IPS-11a (cell line): ENCODE measurements around the gene SMIM28.
A peak's percentile ranks its signal among the peaks of the same experiment; 100 is the strongest.
"Not testable (repeated sequence)": the region's sequence is repeated elsewhere in the genome, so short reads cannot be mapped to it uniquely, and the experiment has no call there.

Experiments
- H3K4me3 ChIP-seq: one replicate; pipeline ENCODE4 v1.5.1; 2013; ENCODE audit warnings: low read depth, low read length, control low read depth

The SMIM28 gene

DNA sequence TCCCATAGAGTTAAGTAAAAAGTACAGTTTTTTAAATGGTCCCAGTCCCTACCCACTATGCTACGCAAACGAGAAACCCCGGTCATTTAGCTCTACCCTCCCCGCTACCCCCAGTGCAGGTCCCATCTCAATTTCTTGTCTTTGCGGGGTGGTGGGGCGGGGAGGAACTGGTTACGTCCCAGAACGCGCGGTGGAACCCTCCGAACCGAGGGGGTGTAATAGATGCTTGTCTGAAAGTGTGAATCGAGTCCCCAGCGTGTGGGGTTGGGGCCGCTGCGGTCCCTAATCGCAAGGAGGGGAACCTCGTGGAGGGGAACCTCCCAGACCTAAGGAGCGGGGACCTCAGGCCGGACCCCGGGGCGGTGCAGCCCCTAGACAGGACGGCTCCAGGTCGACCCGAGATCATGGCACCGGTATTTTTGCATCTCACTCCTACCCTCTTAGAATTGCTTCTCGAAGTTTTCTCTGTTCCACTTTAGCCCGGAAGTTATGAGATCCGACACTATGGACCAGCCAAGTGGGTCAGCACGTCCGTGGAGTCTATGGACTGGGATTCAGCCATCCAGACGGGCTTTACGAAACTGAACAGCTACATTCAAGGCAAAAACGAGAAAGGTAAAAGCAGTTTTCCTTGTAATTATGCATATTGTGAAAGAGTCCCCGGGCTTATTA lies 27.1 kb downstream of the SMIM28 start:
- H3K4me3 ChIP-seq = peak overlapping the region; percentile 82

DNA sequence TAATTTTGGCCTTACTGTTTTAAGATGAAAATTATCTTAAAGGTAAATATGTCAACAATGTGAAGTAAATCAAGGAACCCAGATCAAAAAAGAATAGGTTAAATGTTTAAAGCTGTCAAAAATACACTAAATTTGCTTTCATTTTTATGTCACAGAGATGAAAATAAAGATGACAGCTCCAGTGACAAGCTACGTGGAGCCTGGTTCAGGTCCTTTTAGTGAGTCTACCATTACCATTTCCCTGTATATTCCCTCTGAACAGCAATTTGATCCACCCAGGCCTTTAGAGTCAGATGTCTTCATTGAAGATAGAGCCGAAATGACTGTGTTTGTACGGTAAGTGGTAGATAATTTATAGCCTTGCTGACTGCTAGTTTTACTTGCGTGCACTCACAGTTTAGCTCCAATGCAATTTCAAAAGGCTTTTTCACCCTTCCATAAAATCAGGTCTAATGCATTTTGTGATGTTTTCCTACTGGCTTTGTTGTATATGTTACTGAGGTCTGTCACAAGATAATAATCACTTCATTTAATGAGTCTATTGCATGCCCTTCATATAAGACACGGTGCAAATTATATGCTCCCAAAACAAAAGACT lies 28.2 kb downstream of the SMIM28 start:
- H3K4me3 ChIP-seq = no peak overlapping the region

DNA sequence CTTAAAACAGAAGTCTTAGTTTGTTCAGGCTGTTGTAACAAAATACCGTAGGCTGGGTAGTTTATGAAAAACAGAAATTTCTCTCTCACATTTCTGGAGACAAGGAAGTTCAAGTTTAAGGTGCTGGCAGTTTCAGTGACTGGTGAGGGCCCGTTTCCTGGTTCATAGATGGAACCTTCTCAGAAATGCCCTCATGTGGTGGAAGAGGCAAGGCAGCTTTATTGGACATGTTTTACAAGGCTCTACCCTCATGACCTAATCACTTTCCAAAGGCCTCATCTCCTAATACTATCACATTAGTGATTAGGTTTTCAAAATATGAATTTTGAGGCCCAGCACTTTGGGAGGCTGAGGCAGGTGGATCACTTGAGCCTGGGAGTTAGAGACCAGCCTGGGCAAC lies 28.7 kb downstream of the SMIM28 start:
- no peak overlapping the region for H3K4me3 ChIP-seq

DNA sequence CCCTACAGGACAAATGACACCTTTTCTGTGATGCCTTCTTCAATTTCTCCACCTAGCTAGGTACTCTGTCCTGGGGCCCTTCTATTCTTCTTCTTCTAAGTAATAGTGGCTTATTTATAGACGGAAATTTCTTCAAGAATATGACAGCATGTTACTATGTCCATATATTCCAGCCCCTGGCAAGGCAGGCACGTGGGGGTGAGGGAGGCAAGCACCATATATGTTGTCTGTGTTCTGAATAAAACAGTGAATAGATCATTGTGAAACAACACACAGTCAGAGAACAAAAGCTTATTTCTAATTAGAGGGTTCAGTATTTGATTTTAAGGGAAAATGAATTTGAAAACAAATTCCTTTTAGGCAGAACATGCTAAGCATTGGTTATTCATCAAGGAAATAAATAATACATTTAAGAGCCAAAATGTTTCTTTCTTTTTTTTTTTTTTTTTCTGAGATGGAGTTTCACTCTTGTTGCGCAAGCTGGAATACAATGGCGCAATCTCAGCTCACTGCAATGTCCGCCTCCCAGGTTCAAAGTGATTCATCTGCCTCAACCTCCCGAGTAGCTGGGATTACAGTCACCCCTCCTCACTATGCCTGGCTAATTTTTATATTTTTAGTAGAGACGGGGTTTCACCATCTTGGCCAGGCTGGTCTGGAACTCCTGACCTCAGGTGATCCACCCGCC lies 32.5 kb downstream of the SMIM28 start:
- no peak overlapping the region for H3K4me3 ChIP-seq

DNA sequence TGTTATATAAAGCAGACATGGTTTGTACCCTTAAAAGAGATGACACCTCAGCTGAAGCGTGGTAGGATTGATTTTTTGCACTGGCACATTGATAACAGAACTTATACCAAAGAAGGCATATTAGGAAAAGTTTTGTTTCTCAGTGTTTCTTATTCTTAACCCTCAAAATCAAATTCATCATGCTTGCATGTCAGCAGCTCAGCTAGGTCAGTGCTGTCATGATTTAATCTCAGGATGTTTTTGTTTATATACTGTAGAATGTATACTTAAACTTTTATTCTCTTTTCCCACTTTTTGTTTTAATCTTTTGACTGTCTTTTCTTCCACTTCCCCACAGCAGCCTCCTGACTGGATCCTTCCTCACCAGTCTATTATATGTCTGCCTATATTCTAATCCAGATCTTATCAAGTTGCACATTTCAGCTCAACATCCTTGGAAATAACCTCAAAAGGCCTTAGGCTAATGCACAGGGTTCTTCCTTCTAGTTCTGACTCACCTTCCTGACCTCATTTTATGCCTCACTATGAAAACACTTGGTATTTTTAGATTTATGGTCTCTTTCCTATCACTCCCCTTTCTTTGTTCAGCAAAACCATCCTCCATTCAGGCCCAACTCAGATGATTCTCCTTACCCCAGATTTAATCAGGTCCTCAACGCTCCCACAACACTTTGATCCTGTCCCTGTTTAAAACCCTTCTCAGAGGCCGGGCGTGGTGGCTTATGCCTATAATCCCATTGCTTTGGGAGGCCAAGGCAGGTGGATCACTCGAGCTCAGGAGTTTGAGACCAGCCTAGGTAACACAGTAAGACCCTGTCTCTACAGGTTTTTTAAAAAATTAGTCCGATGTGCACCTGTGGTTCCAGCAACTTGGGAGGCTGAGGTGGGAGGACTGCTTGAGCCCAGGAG lies 33.5 kb downstream of the SMIM28 start:
- H3K4me3 ChIP-seq = no peak overlapping the region

DNA sequence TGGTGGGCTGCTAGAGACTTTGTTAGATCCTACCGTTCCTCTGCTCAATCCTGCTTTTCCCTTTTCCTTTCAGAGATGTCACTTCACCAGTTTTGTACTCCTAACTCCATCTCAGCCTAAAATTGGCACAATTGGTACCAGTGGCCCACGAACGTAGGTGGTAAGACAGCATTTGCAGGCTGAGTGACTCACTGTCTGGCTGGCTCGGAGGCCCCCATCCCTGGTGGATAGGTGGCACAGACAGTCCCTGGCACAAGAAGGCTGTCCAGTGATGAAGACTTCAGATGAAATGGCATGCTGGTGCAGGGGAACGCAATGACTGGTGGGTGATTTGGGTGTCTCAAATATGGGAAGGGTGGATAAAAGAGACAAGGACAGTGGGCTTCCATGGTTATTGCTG lies 37.4 kb downstream of the SMIM28 start:
- no peak overlapping the region for H3K4me3 ChIP-seq

DNA sequence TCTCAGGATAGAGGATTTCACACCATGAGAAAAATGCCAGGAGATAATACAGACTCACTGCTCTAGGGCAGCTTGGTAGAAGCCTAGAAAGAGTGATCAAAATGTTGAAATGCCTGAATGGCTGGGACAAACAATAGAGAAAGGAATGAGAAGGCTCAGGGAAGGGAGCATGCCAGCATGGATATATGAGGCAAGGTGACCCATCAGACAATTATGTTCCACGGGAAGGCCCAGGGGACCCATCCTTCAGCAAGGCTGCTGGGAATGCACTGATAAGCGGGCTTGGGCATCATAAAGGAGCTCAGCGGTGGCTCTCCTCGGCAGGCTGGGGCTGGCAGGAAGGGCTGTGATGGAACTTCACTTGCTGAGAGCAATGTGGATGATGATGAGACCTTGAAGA lies 38.5 kb downstream of the SMIM28 start:
- H3K4me3 ChIP-seq = no peak overlapping the region

DNA sequence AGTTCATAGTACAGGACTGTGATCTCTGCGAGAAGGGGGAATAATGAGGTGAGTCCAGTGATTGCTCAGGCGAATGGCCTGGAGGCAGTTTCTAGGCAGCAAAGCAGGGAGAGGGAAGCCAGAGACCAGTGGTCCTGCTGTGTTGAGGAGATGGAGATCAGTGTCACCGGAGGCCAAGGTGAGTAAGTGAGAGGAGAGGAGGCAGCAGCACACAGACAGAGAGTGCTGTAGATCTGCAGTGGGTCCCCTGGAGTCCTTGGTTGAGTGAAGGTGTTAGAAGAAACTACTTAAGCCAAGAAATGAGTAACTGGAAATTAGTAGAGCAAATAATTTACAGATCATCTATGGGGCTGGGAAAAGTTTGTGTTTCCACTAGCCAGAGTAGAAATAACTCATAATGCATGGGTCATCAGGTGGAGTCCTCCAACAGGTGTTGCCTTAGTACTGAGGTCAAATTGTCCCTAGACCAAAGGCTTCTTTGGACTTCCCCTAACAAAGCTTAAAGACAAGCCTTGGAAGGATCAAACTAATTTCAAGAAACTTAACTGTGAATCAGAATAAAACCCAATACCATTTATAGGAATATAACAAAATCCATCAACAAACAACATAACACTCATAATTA lies 39.9 kb downstream of the SMIM28 start:
- no peak overlapping the region for H3K4me3 ChIP-seq

DNA sequence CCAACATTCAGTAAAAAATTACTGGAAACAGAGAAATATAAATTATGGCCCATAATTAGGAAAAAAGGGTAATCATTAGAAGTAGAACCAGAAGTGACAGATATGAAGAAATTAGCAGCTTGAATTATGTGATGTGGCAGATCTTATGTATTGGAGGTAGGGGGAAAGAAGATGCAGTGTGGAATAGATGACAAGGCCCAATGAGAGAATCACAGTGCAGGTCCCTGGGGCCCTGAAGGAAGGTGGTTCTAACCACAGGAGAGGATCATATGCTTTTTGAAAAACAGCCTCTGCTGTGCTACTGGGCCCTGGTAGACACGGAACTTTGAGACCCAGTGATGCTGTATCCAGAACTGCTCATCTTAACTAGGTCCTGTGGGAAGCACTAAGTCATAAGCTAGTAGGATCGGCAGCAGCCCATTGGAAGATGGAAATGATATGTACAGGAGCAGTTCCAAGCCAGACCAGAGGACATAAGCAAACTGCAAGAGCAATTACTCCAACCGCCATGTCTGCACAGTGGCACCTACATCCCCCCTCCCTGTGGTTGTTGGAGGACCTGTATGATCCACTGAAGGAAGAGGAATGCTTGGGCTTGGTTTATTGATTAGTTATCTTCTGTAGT lies 40.5 kb downstream of the SMIM28 start:
- no peak overlapping the region for H3K4me3 ChIP-seq

DNA sequence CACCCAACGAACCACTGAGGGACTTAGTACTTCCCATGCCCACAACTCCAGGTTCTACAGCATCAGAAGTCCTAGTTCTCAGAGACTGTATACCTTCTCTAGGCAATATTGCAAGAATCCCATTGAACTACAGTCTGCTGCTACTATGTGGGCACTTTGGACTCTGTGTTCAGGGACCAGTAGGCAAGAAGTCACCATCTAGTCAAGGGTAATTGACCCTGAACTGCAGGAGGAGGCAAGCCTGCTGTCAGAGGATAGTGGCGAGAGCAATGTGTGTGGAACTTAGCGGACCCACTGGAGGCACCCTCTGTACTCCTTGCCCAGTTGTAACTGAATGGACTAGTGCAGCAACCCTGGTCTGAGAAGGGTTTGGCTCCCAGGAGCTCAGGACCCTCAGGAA lies 42.1 kb downstream of the SMIM28 start:
- no peak overlapping the region for H3K4me3 ChIP-seq

DNA sequence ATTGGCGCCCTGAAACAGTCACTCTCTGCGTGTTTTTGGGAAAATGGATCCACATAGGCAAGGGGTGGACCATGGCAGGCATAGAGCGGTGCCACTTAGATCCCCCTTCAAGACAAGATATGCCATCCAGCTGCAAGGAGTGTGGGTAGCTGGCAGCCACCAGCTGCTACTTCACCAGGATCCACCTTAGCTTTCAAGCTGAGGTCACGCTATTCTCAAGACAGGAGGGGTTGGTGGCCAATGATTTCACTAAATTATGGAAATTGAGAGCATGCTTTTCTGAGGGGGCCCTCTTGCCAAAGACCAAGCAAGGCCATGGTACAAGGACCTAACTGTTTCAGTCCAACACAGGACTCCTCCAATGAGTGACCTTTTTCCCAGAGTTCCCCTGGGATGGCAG lies 42.7 kb downstream of the SMIM28 start:
- no peak overlapping the region for H3K4me3 ChIP-seq

DNA sequence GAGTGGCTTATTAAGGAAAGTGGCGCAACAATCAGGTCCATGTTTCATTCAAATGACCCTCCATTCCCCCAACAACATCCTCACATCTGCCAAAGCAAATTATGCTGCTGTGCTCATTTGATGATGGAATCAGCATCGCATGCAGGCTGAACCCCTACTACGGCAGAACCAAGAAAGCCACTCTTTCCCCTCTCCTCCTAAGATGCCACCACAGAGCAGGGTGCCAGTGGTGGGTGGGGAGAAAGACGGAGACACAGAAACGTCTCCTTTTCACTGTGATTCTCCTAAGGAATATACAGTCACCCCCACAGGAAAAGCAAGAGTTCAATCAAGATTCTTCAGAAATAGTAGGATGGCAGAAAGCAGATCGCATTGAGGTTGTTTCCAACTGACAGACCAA lies 43.4 kb downstream of the SMIM28 start:
- H3K4me3 ChIP-seq = no peak overlapping the region

DNA sequence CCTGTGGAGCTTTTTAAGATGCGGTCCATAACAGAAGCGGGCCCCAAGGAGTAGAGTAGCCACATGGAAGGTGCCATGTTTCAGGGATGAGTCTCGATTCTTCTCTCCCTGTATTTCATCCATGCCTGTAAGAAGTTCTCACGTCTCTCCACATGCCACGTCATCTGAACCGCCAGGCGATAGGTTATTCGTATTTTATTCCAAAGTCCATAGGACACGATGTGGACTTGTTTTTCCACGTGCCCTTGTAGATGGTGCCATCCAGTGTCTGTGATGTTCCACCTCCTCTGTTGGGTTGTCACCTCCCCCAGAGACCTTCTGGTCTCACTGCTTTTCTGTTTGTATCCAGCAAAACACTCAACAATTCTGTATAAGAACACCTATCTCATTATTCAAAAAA lies 43.9 kb downstream of the SMIM28 start:
- no peak overlapping the region for H3K4me3 ChIP-seq

DNA sequence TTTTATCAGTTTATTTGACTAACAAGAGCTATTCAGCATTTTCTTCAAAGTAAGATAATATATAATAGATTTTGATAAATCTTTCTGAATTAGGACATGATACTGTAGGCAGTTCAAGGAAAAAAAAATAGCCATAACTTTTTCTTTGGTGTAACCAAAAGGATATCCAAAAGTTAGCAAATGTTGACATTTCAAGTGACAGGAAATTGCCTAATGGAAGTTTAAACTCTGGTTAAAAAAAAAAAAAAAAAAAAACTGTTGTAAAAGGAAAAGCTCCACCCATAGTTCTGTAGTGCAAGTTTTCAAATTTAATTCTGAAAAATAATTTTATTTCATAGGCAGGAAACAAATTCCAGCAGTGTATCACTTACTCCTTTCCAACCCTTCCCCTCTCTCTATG lies 45.2 kb downstream of the SMIM28 start:
- H3K4me3 ChIP-seq = no peak overlapping the region

DNA sequence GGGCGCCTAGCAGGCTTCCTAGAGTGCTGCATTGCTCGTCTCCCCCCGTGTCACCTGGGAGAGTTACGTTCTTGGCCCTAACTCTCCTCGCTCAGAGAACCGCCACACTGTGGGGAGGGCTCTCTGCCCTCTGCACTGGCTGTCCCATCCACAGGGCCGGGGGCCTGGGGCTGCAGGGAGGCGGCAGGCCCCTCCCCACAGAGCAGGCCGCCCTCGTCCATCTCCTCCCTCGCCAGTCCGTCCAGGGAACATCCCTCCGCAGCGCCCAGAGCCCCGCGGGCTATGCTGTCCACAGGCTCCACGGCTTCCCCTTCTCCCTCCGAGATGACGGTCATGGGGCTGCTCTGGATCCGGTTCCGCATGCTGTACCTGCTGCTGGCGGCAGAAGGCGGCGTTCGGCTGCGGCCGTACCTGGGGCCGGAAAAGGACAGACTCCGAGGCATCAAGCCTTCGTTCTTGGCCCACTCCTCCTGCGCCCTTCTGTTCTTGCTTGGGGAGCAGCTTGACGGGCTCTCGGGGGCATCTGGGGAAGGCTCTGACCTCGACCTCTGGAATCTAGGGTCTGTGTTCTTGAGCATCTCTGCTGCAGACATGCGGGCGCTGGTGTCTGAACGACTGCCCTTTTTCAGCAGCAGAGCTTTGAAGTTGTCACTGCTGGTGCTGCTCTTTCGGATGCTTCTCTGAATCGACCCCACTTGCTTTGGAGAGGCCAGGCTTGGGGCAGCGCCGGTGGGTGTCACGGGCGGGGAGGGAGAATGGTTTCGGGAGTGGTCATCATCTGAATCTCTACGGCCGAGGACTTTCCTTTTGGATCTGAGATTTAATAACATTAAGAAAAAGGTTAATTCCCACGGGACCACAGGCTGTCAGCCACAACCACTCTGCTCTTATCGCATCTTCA lies 46.5 kb downstream of the SMIM28 start:
- no peak overlapping the region for H3K4me3 ChIP-seq

DNA sequence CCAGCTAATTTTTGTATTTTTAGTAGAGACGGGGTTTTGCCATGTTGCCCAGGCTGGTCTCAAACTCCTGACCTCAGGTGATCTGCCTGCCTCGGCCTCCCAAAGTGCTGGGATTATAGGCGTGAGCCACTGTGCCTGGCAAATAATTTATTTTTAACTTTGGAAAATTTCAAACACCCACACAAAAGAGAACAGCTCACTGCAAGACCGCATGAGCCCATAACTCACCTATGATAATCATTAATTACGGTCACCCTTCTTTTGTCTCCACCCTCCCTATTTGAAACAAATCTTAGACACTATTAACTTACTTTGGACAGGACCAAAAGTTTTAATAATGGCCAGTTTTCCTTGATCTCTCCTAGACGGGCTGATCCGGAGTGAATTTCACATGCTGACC lies 47.6 kb downstream of the SMIM28 start:
- H3K4me3 ChIP-seq = not testable (repeated sequence)

DNA sequence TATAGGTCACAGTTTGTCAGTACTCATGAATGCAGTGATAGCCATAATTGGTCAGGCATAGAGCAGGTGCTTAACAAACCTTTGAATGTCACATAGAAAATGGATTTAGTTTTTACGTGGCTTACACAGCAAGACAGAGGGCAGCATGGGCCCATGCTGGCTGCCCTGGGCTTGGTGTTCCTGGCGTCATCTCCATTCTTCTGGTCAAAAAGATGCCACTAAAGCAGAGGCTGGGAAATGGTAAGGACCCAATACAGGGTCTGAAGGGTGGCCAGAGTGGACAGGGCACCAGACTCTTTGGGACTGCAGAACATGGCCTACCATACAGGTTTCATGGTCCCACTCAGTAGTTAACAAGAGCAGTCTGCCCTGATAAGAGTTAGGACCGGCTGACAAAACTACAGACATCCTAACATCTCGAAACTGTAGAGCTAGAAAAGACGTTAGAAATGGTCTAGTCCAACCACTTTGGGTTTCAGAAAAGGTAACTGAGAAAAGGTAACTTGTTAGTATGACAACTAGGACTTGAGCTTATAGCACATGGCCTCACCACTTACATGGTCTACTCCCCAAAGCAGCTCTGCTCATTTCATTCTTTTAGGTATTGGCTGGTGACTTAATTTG lies 48.9 kb downstream of the SMIM28 start:
- no peak overlapping the region for H3K4me3 ChIP-seq

DNA sequence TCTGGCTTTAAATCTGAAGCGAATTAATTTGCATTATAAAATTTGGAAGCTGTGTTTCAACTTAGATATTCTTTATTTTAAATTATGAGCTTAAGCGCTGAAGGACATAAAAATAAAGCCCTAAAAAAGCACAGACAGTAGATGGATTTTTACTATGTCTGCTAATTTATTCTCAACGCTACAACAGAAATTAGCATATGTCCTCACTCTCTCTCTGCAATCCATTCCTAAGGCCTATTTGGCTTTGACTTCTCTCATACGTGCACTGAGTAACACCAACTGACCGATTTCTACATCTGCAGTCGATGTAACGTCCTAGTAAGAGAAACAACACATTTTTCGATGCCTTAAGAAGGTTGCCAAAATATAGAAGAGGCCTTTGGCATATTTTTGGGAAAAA lies 50.0 kb downstream of the SMIM28 start:
- no peak overlapping the region for H3K4me3 ChIP-seq

DNA sequence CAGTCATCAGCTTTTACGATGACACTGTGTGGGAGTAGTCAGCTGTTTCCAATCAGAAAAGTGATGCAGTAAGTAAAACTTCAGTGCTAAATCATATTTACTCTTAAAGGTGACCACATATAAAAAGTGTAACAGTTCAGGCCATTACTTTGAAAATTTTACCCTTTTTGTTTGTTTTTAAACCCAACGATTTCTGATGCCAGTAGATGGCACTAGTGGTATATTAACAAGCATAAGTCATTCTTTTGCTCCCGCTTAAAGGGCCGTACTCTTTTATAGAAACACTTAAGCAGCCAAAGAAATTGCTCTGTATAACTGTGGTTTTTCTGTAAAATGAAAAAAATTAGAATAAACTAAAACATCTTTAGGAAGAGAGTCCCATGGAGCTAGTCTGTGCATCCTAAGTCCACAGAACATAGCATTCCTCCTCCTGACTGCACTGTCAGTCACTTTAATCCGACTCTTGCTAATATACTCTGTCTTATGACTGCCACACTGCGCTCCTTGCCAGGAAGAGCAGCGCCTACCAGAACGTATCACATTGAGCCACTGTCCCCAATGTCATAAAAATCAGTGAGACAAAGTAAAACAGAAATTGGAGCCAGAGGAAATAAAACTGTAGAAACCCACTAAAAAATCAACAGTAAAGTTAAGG lies 51.4 kb downstream of the SMIM28 start:
- H3K4me3 ChIP-seq = no peak overlapping the region
